Prostate gland (tissue), 2 donors: ENCODE data around the gene KRTAP12-4.

Experiments
- POLR2A ChIP-seq: fragments of 450-650 bp; IDR thresholded peaks from one replicate; pipeline ENCODE4 v1.6.1; 2016; ENCODE audit warnings: antibody characterized with exemption, mild to moderate bottlenecking
- POLR2AphosphoS5 ChIP-seq: sonication (generic); formaldehyde crosslinking; IDR thresholded peaks from one replicate; pipeline ENCODE4 v1.6.1; 2017; ENCODE audit warnings: antibody characterized with exemption
- TF ChIP-seq, protein P1 (sequence below), 4 experiments: fragments of 200-600 bp in 2 of 4; fragments of 450-650 bp in 2 of 4; sonication (generic) in 2 of 4; IDR thresholded peaks; 1 replicate in 3 of 4; 2 replicates in 1 of 4; pipeline ENCODE4 v1.5.1; 2016 to 2019; ENCODE audit warnings: antibody characterized with exemption in 4 of 4, mild to moderate bottlenecking in 2 of 4, moderate library complexity in 2 of 4

DNA sequence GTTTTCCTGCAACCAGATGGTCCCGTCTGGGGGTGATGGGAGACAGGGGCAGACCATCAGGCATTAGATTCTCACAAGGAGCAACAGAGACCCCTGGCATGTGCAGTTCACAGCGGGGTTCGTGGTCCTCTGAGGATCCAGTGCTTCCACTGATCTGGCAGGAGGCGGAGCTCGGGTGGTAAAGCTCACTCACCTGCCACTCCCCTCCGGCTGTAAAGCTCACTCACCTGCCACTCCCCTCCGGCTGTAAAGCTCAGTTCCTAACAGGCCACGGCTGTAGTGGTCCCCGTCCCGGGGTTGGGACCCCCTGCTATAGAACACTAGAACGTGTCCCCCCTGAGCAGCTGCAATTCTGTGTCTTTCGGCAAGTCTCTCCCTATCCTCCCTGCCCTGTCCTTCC is 47.1 kb upstream of the KRTAP12-4 start:
- TF ChIP-seq, protein P1, sequence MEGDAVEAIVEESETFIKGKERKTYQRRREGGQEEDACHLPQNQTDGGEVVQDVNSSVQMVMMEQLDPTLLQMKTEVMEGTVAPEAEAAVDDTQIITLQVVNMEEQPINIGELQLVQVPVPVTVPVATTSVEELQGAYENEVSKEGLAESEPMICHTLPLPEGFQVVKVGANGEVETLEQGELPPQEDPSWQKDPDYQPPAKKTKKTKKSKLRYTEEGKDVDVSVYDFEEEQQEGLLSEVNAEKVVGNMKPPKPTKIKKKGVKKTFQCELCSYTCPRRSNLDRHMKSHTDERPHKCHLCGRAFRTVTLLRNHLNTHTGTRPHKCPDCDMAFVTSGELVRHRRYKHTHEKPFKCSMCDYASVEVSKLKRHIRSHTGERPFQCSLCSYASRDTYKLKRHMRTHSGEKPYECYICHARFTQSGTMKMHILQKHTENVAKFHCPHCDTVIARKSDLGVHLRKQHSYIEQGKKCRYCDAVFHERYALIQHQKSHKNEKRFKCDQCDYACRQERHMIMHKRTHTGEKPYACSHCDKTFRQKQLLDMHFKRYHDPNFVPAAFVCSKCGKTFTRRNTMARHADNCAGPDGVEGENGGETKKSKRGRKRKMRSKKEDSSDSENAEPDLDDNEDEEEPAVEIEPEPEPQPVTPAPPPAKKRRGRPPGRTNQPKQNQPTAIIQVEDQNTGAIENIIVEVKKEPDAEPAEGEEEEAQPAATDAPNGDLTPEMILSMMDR (IDR thresholded peaks at IDR 0.05) = no peak
- TF ChIP-seq POLR2A (no peak), POLR2AphosphoS5 (no peak)
